Mucosa of stomach (tissue), 1 donor: ENCODE results near the gene HOXB4.
A peak's percentile ranks its signal among the peaks of the same experiment; 100 is the strongest.

ENCODE experiments used
- H3K27me3 ChIP-seq: one replicate; pipeline ENCODE4 v1.7.0; 2013; ENCODE audit warnings: mild to moderate bottlenecking, low read length; ENCODE audit not compliant: control insufficient read depth, insufficient read depth
- H3K36me3 ChIP-seq: one replicate; pipeline ENCODE4 v1.7.0; 2013; ENCODE audit warnings: low read length; ENCODE audit not compliant: control insufficient read depth, insufficient read depth
- H3K4me1 ChIP-seq: one replicate; pipeline ENCODE4 v1.7.0; 2013; ENCODE audit warnings: mild to moderate bottlenecking, low read length; ENCODE audit not compliant: control insufficient read depth, insufficient read depth
- H3K4me3 ChIP-seq: one replicate; pipeline ENCODE4 v1.7.0; 2013; ENCODE audit warnings: low read length
- H3K9ac ChIP-seq: one replicate; pipeline ENCODE4 v1.7.0; 2013; ENCODE audit warnings: mild to moderate bottlenecking, low read length, moderate library complexity
- H3K9me3 ChIP-seq: one replicate; pipeline ENCODE4 v1.7.0; 2013; ENCODE audit warnings: mild to moderate bottlenecking, low read length, moderate library complexity; ENCODE audit not compliant: control insufficient read depth
- donor health status: Pancreatic carcinoma.

Gene HOXB4

DNA sequence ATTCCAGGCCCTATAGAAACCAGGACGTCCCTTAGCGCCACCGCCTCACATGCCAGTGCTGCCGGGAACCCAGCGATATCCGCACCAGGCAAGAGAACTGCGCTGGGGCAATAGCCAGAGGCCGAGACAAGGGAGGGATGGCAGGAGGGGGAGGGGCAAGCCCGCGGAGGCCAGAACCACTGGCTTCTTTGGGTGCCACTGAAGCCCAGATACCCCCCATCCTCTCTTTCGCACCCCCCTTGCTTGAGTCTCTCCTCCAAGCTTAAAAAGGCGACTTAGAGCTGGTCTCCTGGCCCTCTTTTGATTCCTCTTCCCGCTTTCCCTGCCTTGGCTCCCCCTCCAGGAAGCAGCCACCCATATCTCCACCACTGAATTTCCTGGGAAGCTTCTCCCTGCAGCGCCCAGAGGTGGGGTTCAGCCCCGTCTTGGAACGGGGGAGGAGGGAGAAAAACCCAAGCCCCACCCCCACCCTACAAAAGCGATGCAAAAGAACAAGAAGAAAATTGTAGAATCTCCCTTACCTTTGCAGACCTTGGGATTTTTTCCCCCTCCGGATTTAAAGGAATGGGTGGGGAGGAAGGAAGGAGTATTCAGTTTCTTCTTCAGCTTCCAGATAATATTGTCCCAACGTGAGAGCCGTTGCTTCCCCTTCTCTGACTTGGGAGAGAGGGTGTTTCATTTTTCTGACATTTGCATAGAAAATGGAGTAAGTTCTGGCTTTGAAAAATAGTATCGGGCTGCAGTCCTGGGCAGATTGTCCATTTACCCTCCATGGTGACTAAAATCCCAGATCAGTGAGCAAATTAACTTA is 26.0 kb upstream of the HOXB4 start:
- no peak overlapping the region for H3K9ac ChIP-seq
- no peaks in the 10 kb centered on the region for H3K36me3 ChIP-seq
- H3K27me3 ChIP-seq: peaks cover 100% of the 10 kb centered on the region
- no peak overlapping the region for H3K4me3 ChIP-seq
- peaks cover 4% of the 10 kb centered on the region for H3K9me3 ChIP-seq
- H3K4me1 ChIP-seq: no peaks in the 10 kb centered on the region

DNA sequence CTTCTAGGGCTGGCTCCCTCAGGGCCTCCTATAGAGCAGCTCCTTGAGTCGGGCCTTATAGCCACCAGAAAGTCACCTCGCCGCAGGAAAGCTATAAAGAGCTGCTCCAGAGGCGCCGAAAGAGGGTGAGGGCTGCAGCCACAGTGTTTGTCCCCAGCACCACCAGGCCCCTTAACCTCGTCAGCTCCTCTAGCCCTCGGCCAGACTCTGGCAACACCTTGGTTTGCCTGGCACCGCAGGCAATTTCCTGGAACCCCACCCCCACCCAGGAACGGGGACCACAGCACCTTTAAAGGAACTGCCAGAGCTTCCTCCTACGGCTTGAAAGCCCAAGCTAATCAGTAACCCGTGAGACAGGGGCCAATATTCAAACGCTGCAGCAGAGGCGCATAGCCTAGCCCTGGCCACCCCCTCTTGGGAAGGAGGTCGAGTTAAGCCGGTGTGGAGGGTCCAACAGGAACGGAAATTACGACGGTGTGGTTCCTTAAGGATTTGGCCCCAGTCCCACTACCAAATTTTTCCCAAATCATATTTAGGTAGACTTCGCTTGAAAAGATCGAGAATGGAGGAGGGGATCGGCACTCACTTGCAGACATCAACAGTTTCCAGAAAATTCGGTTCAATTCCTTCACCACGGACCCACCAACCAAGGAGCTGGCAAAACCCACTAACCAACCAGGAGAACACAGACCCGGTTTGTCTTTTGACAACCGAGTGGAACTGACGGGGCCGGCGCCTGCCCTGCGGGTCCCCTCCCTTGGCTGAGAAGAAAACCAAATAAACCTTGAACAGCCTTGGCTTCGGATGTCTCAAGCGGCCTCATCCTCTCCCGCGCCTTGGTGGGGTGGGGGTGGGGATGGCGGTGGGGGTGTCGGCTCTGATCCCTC is 23.6 kb upstream of the HOXB4 start:
- H3K4me3 ChIP-seq: no peak overlapping the region
- no peaks in the 10 kb centered on the region for H3K4me1 ChIP-seq
- peaks cover 100% of the 10 kb centered on the region for H3K27me3 ChIP-seq
- H3K9me3 ChIP-seq: peaks cover 4% of the 10 kb centered on the region
- no peak overlapping the region for H3K9ac ChIP-seq
- H3K36me3 ChIP-seq: no peaks in the 10 kb centered on the region

DNA sequence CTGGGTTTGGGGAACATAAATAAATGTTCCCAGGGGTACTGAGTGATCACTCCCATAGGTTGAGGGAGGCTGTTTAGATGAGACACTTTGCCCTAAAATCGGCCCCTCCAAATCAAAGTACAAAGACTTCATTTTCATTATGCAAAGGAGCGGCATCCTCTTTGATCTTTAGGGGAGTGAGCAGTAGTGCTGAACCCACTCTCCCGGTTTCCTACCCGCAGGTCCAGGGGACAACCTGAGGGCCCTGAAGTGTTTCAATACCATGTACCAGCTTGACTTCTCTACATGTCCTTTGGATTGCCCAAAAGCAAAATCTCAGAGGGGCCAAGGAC is 23.0 kb upstream of the HOXB4 start:
- Histone ChIP-seq H3K4me1 (peaks cover 6% of the 10 kb centered on the region), H3K9me3 (peaks cover 4% of the 10 kb centered on the region), H3K9ac (no peak overlapping the region), H3K27me3 (peaks cover 100% of the 10 kb centered on the region), H3K36me3 (no peaks in the 10 kb centered on the region), H3K4me3 (no peak overlapping the region)

DNA sequence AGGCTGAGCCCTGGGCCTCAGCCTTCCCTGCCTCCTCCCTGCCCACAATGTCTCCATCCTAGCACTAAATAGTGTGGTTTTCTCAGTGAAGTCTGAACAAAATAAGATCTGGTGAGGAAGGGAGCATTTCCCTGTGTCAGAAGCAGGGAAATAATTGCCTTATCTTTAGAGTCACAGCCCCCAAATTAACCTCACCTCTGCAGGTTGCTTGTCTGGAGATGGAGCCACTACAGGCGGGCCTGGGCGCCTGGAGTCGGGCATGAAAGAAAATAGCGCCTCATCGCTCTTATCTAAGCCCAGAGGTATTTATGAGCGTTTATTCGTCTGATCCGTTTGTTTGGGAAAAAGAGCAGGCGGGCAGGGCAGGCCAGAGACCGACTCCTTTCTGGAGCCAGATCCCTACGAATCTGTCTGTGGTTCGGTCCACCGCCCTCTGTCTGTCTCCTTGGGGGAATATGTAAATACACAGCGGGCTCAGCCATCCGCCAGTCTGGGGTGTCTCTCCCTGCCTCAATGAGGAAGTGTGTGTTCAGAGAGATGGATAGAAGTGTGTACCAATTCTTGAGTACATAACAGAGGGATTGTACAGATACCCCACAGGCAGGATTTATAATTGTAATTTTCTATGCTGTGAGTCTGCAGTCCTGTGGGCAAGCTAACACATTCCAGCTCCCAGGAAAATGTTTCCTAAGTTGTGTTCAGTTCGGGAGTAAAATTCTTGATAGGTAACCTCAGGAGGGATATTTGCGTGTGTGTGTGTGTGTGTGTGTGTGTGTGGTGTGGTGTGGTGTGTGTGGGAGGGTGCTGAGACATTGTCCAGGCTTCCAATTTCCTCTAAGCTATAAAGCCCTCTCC is 22.3 kb upstream of the HOXB4 start:
- H3K9ac ChIP-seq: no peak overlapping the region
- peaks cover 100% of the 10 kb centered on the region for H3K27me3 ChIP-seq
- H3K36me3 ChIP-seq: no peaks in the 10 kb centered on the region
- peaks cover 4% of the 10 kb centered on the region for H3K9me3 ChIP-seq
- no peak overlapping the region for H3K4me3 ChIP-seq
- peaks cover 9% of the 10 kb centered on the region for H3K4me1 ChIP-seq

DNA sequence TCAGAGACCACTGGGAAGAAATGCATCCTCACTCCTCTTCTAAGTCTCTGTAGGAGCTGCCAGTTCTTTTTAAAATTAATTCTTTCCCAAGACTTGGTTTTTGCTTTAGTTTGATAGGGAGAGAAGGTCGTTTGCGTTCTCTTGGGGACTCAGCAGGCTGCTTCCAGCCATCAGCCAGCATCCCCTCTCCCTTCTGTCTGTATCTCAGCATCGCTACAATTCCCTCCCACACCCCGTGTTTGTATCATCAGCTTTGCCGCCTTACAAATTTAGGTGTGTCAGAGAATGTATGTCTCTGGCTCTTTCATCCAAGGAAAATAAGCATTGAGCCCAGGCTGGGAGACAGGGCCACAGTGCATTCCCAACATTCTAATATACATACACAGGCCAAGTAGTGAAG is 21.2 kb upstream of the HOXB4 start:
- H3K9ac ChIP-seq: no peak overlapping the region
- no peaks in the 10 kb centered on the region for H3K36me3 ChIP-seq
- H3K9me3 ChIP-seq: no peaks in the 10 kb centered on the region
- H3K4me3 ChIP-seq: no peak overlapping the region
- peaks cover 12% of the 10 kb centered on the region for H3K4me1 ChIP-seq
- H3K27me3 ChIP-seq: peaks cover 100% of the 10 kb centered on the region

DNA sequence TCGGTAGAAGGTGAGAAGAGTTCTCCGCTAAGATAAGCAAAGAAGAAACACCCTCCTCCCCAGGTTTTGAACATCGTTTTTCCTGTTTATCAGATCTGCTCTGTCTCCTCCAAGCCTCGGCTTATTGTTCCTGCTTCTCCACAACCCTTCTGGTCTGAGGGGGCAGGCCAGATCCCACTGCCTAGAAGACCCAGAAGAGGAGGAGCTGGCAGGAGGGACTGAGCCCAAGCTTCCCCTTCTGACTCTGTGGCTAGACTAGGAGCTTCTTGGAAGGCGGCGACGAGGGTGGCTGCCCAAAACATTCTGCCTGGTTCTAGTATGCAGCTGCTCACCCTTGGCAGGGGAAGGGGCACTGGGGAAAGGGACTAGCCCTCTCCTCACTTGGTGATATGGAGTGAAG is 20.6 kb upstream of the HOXB4 start:
- no peak overlapping the region for H3K4me3 ChIP-seq
- H3K36me3 ChIP-seq: no peaks in the 10 kb centered on the region
- H3K9me3 ChIP-seq: no peaks in the 10 kb centered on the region
- H3K4me1 ChIP-seq: peaks cover 12% of the 10 kb centered on the region
- no peak overlapping the region for H3K9ac ChIP-seq
- peaks cover 98% of the 10 kb centered on the region for H3K27me3 ChIP-seq

DNA sequence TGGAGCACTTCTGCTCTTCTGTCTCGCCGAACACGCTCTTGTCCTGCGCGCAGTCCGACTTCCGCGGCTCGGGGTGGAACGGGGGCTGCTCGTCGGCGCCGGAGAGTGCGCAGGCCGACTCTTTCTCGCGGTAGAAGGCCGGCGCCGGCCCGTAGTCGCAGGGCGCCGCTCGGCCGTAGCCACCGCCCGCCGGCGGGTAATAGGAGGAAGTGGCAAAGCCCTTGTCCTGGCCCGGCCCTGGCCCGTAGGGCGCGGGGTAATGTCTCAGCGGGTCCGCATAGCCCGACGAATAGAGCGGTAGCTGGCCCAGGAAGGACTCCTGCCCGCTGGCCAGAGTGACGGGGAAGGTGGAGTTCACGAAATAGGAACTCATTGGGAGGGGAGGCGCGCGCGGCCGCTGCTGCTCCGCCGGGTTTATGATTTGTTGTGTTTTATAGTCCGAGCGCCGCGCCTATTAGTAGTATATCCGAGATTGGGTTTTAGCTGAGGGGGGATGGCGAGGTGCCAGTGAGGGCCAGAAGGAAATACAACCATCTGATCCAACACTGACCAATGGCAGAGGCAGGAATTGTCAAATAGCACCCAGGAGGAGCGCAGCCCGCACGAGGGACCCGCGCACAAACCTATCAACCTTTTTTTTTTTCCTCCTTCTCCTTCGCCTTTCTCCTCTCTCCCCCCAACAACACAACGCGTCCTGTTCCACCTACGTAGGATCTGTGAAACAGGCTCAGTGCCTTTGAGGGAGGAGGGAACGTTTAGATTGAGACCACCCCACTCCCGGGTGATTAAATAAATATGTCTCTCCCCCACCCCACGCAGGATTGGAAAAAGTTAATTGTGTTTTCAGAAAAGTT is 19.9 kb upstream of the HOXB4 start:
- peak overlapping the region; percentile 31 for H3K4me3 ChIP-seq

DNA sequence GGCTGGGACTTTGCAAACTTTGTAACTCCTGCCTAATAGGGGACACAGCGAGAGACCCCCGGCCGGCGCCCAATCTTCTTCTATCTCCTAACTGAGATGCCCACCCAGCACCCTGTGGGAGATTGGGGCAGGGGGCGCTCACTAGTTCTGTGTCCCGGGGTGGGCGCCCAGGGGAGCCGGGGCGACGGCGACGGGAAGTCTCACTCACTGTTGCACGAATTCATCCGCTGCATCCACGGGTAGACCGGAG is 19.3 kb upstream of the HOXB4 start:
- Histone ChIP-seq H3K4me3 (no peak overlapping the region), H3K9ac (peak overlapping the region; percentile 43)

More for the DNA sequence above, 19.9 kb upstream of the HOXB4 start:
- Histone ChIP-seq H3K36me3 (no peaks in the 10 kb centered on the region), H3K4me1 (peaks cover 12% of the 10 kb centered on the region), H3K27me3 (peaks cover 96% of the 10 kb centered on the region), H3K9me3 (no peaks in the 10 kb centered on the region), H3K9ac (peak overlapping the region; percentile 43)

DNA sequence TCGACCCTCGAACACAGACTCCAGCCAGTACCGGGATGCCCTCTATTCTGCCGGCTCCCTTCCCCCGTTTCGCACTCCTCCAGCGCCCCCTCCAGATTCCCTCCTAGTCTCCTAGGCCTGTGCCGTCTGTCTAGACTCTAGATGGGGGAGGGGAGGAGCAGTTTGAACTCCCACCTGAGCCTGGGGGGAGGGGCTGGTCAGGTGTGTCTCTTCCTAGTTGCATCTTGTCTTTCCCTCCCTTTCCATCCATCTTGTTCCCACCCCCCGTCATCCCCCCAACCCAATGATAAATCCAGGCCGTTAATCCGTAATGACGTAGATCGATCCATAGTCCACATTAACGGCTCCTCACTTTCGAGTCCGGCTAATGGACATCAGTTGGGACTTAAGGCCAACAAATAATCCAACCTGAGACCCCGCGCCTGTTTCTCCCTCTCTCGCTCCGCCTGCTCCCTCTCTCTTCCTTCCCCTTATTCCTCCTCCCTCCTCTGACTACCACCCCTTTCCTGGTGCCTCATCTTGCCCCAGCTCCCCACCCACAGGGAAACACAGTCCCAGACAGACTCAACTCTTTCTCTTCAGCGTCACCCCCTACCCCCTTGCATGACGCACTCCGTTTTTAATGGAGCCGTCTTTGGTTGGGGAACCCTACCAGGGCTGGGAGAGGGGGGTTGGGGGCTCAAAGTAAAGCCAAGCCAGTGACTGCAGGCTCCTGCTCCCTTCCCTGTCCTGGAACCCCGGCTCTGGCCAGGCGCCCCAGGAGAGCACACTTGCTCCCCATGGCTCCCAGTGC is 18.8 kb upstream of the HOXB4 start:
- peak overlapping the region; percentile 43 for H3K9ac ChIP-seq
- no peaks in the 10 kb centered on the region for H3K36me3 ChIP-seq
- H3K4me1 ChIP-seq: peaks cover 12% of the 10 kb centered on the region
- no peak overlapping the region for H3K4me3 ChIP-seq
- peaks cover 96% of the 10 kb centered on the region for H3K27me3 ChIP-seq
- no peaks in the 10 kb centered on the region for H3K9me3 ChIP-seq

More for the DNA sequence above, 19.3 kb upstream of the HOXB4 start:
- Histone ChIP-seq H3K9me3 (no peaks in the 10 kb centered on the region), H3K36me3 (no peaks in the 10 kb centered on the region), H3K4me1 (peaks cover 12% of the 10 kb centered on the region), H3K27me3 (peaks cover 96% of the 10 kb centered on the region)

DNA sequence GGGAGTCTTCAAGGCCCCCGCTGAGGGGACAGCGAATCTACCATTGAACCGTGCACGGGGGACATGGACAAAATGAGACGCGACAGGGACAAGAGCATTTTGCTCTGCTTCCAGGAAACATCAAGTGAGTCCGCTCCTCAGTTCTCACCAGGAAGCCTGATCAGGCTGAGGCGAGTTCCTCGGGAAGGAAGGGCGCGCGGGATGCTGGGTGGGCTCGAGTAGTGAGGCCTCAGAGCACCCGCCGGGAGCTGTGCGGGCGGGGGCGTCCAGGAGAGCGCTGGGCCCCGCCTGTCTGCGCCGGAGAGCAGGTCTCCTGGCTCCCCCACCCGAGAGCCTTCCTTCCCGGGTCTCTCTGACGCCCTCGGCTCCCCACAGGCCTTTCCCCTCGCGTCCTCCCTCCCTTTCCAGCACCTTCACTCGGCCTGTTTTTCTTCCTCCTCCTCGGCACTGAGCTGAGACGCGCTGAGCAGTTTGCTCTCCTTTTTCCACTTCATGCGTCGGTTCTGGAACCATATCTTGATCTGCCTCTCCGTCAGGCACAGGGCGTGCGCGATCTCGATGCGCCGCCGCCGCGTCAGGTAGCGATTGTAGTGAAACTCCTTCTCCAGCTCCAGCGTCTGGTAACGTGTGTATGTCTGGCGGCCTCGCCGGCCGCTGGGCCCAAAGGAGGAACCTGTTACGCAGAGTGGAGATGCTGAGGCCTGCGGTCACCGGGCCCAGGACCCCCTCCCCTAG is 18.0 kb upstream of the HOXB4 start:
- Histone ChIP-seq H3K27me3 (peaks cover 95% of the 10 kb centered on the region), H3K4me3 (no peak overlapping the region), H3K9me3 (no peaks in the 10 kb centered on the region), H3K4me1 (peaks cover 12% of the 10 kb centered on the region), H3K9ac (no peak overlapping the region), H3K36me3 (no peaks in the 10 kb centered on the region)
